B cell (primary cell): ENCODE results near the gene LBHD1. TPM values are rescaled to one million over a fixed set of nuclear protein-coding genes. Genes with fewer than 3 reads are reported as not detected.
"Not testable (repeated sequence)": the region's sequence is repeated elsewhere in the genome, so short reads cannot be mapped to it uniquely, and the experiment has no call there.

Experiments used
- ATAC-seq: fragments of 200-7000 bp; cut with Tn5 transposase; one replicate; pipeline ENCODE4 v1.10.0; 2021; ENCODE audit warnings: low read depth, mild to moderate bottlenecking, moderate number of reproducible peaks, moderate library complexity
- CTCF ChIA-PET: fragments of 350-600 bp; sonication (Branson Sonifier 250); formaldehyde crosslinking; loops from one replicate; lab custom pipeline; 2021; ENCODE audit warnings: antibody characterized with exemption, inconsistent platforms; lab: Charles Lee
- POLR2A ChIA-PET: fragments of 350-600 bp; sonication (Branson Sonifier 250); formaldehyde crosslinking; loops from one replicate; lab custom pipeline; 2021; ENCODE audit warnings: antibody characterized with exemption; lab: Charles Lee
- DNase-seq: peaks from one replicate; pipeline ENCODE4 v3.0.0; 2013
- H2AFZ ChIP-seq: 2 replicates; pipeline ENCODE4 v1.6.1; 2012; ENCODE audit warnings: mild to moderate bottlenecking, low read depth, low read length; ENCODE audit not compliant: insufficient read depth, poor library complexity, severe bottlenecking
- H3K27ac ChIP-seq, 2 donors: 1 replicate in 1 of 2; 2 replicates in 1 of 2; pipeline ENCODE4 v1.5.1; 2012 to 2013; ENCODE audit warnings: low read length in 2 of 2, mild to moderate bottlenecking in 2 of 2, moderate library complexity in 1 of 2
- H3K27me3 ChIP-seq, 4 experiments: fragments of 200-600 bp in 1 of 4; sonication (generic) in 1 of 4; replicated peaks in 1 of 4; 1 replicate in 2 of 4; 2 replicates in 2 of 4; pipeline versions ENCODE4 v1.6.1 to v1.7.0; 2013 to 2016; ENCODE audit warnings: low read length in 3 of 4, mild to moderate bottlenecking in 2 of 4, mixed read lengths in 1 of 4, moderate library complexity in 1 of 4; ENCODE audit not compliant: insufficient read depth in 4 of 4, control insufficient read depth in 3 of 4; ENCODE audit errors: control extremely low read depth in 1 of 4
- H3K36me3 ChIP-seq, 2 experiments: replicated peaks in 1 of 2; 1 replicate in 1 of 2; 2 replicates in 1 of 2; pipeline versions ENCODE4 v1.6.1 to v1.7.1; 2013; ENCODE audit warnings: low read length in 1 of 2; ENCODE audit not compliant: insufficient read depth in 2 of 2, control insufficient read depth in 1 of 2; ENCODE audit errors: control extremely low read depth in 1 of 2, extremely low read depth in 1 of 2
- H3K4me1 ChIP-seq, 2 donors: fragments of 200-600 bp in 1 of 2; sonication (generic) in 1 of 2; 1 replicate in 1 of 2; 2 replicates in 1 of 2; pipeline versions ENCODE4 v1.5.1 to v1.6.1; 2013 to 2017; ENCODE audit warnings: low read length in 2 of 2; ENCODE audit not compliant: control insufficient read depth in 2 of 2, insufficient read depth in 2 of 2
- H3K4me2 ChIP-seq: replicated peaks from 2 replicates; pipeline ENCODE3; 2012; ENCODE audit warnings: mild to moderate bottlenecking, low read depth, low read length; ENCODE audit not compliant: poor library complexity, severe bottlenecking
- H3K4me3 ChIP-seq, 5 experiments: fragments of 200-600 bp in 1 of 5; sonication (generic) in 1 of 5; 1 replicate in 3 of 5; 2 replicates in 2 of 5; pipeline versions ENCODE4 v1.5.1 to v1.7.0; 2011 to 2016; ENCODE audit warnings: low read length in 4 of 5, mild to moderate bottlenecking in 4 of 5, low read depth in 2 of 5, control low read depth in 1 of 5, moderate library complexity in 1 of 5; ENCODE audit not compliant: insufficient read depth in 1 of 5; ENCODE audit errors: control extremely low read depth in 1 of 5, extremely low read depth in 1 of 5
- H3K79me2 ChIP-seq: fragments of 200-600 bp; sonication (generic); one replicate; pipeline ENCODE4 v1.6.0; 2016; ENCODE audit warnings: low read length; ENCODE audit not compliant: control insufficient read depth, insufficient read depth
- H3K9ac ChIP-seq: fragments of 200-600 bp; sonication (generic); 2 replicates; pipeline ENCODE4 v1.6.1; 2017; ENCODE audit warnings: mild to moderate bottlenecking, low read length, moderate library complexity
- H3K9me3 ChIP-seq, 3 donors: one replicate each; pipeline versions ENCODE4 v1.6.1 to v1.7.1; 2013; ENCODE audit warnings: low read length in 2 of 3; ENCODE audit not compliant: control insufficient read depth in 2 of 3, insufficient read depth in 1 of 3; ENCODE audit errors: control extremely low read depth in 1 of 3
- H4K20me1 ChIP-seq: 2 replicates; pipeline ENCODE4 v1.6.0; 2012; ENCODE audit warnings: mild to moderate bottlenecking, low read length; ENCODE audit not compliant: insufficient read depth, control insufficient read depth, poor library complexity, severe bottlenecking
- H3K27ac Mint-ChIP-seq: one replicate; pipeline ENCODE4 v1.8.0; 2021; ENCODE audit warnings: mixed read lengths
- H3K27me3 Mint-ChIP-seq: one replicate; pipeline ENCODE4 v1.8.0; 2021; ENCODE audit warnings: mixed read lengths
- H3K4me1 Mint-ChIP-seq: one replicate; pipeline ENCODE4 v1.8.0; 2021; ENCODE audit warnings: mixed read lengths
- H3K4me3 Mint-ChIP-seq: one replicate; pipeline ENCODE4 v1.8.0; 2021; ENCODE audit warnings: mixed read lengths
- H3K9me3 Mint-ChIP-seq: one replicate; pipeline ENCODE4 v1.8.0; 2022; ENCODE audit warnings: mixed read lengths; ENCODE audit not compliant: insufficient read depth
- EZH2 ChIP-seq: IDR thresholded peaks from 2 replicates; pipeline ENCODE4 v1.6.1; 2012; ENCODE audit warnings: borderline replicate concordance, low read depth, mild to moderate bottlenecking, moderate library complexity, low read length; ENCODE audit not compliant: insufficient read depth, poor library complexity, severe bottlenecking
- whole genome bisulfite sequencing: methylation state at CpG from one replicate; pipeline ENCODE4 v1.1.5; 2013; ENCODE audit warnings: missing lambda C conversion rate; ENCODE audit not compliant: insufficient coverage; 5-methylcytosine and 5-hydroxymethylcytosine counted together
- intact Hi-C: fragments of 100-400 bp; cut with micrococcal nuclease; formaldehyde crosslinking; loops from one replicate; pipeline ENCODE4 v1.10.0; 2022
- polyA plus RNA-seq: library from polyadenylated mRNA; depleted of rRNA; stranded (reverse); fragments of >200 nt; gene quantifications from 2 replicates; pipeline ENCODE4 v1.2.3, GENCODE V29; 2012
- total RNA-seq, 2 donors: library from RNA; stranded (reverse); fragments of 120-200 nt in 1 of 2; gene quantifications; 1 replicate in 1 of 2; 2 replicates in 1 of 2; pipeline versions ENCODE4 v1.2.3 to v1.2.4, GENCODE V29; 2013 to 2022
- TF ChIP-seq, protein P1 (sequence below): fragments of 200-600 bp; IDR thresholded peaks from one replicate; pipeline ENCODE4 v1.8.0; 2022; ENCODE audit warnings: antibody characterized with exemption, mild to moderate bottlenecking

LBHD1 gene
- total and polyA plus RNA-seq, 2 donors (not counting 1 experiment from before 2014, with no cell fraction given): 19.3 to 33.3 TPM

DNA sequence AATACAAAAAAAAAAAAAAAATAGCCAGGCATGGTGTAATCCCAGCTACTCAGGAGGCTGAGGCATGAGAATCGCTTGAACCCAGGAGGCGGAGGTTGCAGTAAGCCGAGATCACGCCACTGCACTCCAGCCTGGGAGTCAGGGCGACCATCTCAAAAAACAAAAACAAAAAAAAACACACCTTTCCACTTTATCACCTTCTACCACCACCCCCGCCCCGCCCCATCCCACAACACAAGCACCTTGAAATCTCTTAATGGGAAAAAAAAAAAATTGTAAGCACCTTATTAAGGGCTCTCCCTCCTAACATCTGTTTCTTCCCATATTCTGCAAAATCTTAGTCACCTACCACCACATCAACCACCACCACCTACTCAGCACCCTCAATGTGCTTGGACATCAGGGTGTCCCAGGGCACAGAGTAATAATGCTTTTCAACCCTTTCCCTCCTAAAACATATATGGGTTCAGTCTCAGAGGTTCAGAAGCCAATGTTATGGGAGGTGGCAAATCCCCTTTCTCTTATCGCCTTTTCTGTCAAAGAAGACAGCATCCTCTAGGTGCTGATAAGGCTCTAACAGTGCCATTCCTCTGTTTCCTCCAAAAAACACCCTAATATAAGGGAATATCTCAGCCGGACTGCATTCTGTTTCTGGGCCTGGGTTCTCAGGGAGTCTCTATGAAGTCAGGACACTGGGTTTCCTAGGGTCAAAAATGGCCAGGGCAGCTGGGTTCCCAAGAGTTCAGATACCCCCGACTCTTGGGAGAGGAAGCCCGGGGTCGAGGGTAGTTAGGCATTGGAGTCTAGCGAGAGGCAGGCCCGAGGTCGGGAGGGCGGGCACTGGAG is 19.7 kb downstream of the LBHD1 start:
- Histone ChIP-seq H3K4me2 (peak overlapping the region; percentile 85), H3K9me3 (no peaks in the 10 kb centered on the region), H3K27me3 (no peaks in the 10 kb centered on the region), H3K9ac (peak overlapping the region; percentile 88), H2AFZ (peak overlapping the region; percentile 99), H4K20me1 (peaks cover 2% of the 10 kb centered on the region), H3K4me1 (peaks cover 14 to 18% of the 10 kb centered on the region in 2 donors), H3K4me3 (peak overlapping the region; percentile 74 to 90 (median 83)), H3K79me2 (peaks cover 35% of the 10 kb centered on the region), H3K36me3 (peaks cover 0 to 24% of the 10 kb centered on the region in 2 experiments), H3K27ac (peak overlapping the region; percentile 68 to 89)
- Mint-ChIP-seq H3K27me3 (no peaks in the 10 kb centered on the region), H3K4me1 (peaks cover 22% of the 10 kb centered on the region), H3K4me3 (peak overlapping the region; percentile 94), H3K27ac (peak overlapping the region; percentile 97), H3K9me3 (no peaks in the 10 kb centered on the region)
- ChIA-PET POLR2A (interaction anchor here (0.6 to 4.6 kb wide), 15 partner anchors 12 to 298 kb away, joined by 3 to 62 read pairs (median 4); partner anchors contain the start of genes B3GAT3, C11orf98, CSKMT and EEF1G), CTCF (interaction anchor here (0.6 to 1.3 kb wide), 9 partner anchors 13 to 60 kb away, joined by 3 to 12 read pairs (median 4); partner anchors contain the start of genes C11orf98, CSKMT, LBHD1 and MTA2)
- DNase-seq (no peak), ATAC-seq (no peak)
- TF ChIP-seq, protein P1, sequence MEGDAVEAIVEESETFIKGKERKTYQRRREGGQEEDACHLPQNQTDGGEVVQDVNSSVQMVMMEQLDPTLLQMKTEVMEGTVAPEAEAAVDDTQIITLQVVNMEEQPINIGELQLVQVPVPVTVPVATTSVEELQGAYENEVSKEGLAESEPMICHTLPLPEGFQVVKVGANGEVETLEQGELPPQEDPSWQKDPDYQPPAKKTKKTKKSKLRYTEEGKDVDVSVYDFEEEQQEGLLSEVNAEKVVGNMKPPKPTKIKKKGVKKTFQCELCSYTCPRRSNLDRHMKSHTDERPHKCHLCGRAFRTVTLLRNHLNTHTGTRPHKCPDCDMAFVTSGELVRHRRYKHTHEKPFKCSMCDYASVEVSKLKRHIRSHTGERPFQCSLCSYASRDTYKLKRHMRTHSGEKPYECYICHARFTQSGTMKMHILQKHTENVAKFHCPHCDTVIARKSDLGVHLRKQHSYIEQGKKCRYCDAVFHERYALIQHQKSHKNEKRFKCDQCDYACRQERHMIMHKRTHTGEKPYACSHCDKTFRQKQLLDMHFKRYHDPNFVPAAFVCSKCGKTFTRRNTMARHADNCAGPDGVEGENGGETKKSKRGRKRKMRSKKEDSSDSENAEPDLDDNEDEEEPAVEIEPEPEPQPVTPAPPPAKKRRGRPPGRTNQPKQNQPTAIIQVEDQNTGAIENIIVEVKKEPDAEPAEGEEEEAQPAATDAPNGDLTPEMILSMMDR: no peak
- TF ChIP-seq EZH2: no peak
- intact Hi-C loops: loop anchor here (1.0 to 2.0 kb wide), 8 partner anchors 13 to 102 kb away; partner anchors contain the start of genes C11orf98, CSKMT, TTC9C and UBXN1
- WGBS: 20% methylated on average over 10 of the region's 16 CpGs

DNA sequence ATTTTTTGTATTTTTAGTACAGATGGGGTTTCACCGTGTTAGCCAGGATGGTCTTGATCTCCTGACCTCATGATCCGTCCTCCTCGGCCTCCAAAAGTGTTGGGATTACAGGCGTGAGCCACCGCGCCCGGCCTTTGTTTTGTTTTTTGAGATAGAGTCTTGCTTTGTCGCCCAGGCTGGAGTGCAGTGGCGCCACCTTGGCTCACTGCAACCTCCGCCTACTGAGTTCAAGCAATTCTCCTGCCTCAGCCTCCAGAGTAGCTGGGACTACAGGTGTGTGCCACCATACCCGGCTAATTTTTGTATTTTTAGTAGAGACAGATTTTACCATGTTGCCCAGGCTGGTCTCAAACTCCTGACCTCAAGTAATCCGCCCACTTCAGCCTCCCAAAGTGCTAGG is 21.8 kb downstream of the LBHD1 start:
- H3K4me3 Mint-ChIP-seq, H3K27me3 ChIP-seq, H3K9ac ChIP-seq, H3K9me3 ChIP-seq, H3K4me3 ChIP-seq, H4K20me1 ChIP-seq, H3K27me3 Mint-ChIP-seq, intact Hi-C loops, H3K27ac ChIP-seq, ATAC-seq, DNase-seq, H3K9me3 Mint-ChIP-seq, H3K27ac Mint-ChIP-seq, H3K4me2 ChIP-seq, H2AFZ ChIP-seq: not testable (repeated sequence)
- WGBS: 95% methylated on average over 12 of the region's 12 CpGs
- CTCF ChIA-PET: interaction anchor here (1.2 to 2.0 kb wide), 2 partner anchors 15 to 57 kb away, joined by 3 to 8 read pairs; partner anchors contain the start of genes C11orf98 and CSKMT
- POLR2A ChIA-PET: interaction anchor here (0.7 kb wide), 1 partner anchor 15 kb away, joined by 3 read pairs; the partner anchor contains the start of genes C11orf98 and CSKMT
- Histone ChIP-seq H3K36me3 (peaks cover 0 to 25% of the 10 kb centered on the region in 2 experiments), H3K79me2 (peaks cover 53% of the 10 kb centered on the region), H3K4me1 (peaks cover 23 to 32% of the 10 kb centered on the region in 2 donors)
- H3K4me1 Mint-ChIP-seq: peaks cover 33% of the 10 kb centered on the region
